Stimulated activated CD8-positive, alpha-beta memory T cell treated with anti-CD3 and anti-CD28 coated beads, Interleukin-7, amount 100 ng/mL, for 48 hours (primary cell): ENCODE results near the gene JAK3.
A peak's percentile ranks its signal among the peaks of the same experiment; 100 is the strongest.

Experiments used
- DNase-seq, 2 donors: peaks; one replicate each; pipeline ENCODE4 v3.0.0-alpha.2; 2020; ENCODE audit warnings: low read depth in 1 of 2; ENCODE audit errors: extremely low read depth in 1 of 2

The JAK3 gene

DNA sequence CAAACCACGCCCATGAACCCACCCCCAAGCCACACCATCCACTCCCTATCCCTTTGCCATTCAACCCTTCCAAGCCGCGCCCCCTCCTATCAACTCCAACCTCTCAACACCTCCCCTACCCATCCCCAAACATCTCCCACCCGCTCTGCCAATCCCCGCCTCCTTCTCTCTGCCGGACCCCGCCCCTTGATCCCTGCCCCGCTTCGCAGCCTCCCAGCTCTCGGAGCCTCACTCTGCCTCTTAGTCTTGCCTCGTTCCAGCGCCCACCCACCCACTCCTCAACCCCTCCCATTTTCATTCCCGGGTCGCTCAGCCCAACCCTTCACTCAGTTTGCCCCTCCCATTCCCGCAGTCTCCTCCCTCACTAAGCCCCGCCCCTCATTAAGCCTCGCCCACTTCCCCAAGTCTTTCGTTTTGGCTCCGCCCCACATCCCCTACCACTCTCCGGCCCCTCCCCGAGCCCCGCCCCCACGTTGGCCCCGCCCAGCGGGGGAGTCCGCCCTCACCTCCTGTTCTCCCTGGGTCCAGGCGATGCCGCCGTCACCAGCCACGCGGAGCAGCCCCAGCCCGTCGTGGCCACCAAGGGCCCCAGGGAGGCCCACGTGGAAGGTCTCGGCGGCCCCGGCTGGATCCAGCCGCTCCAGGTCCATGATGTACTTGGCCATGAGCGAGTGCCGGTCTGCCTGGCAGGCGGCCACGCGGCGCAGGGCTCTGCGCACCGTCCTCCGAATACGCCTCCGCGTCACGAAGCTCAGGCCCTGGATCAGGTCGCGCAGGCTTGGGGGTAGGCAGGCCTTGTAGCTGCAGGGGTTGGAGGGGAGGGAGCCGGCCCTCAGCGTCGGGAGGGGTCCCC is 5.7 kb downstream of the JAK3 start:
- DNase-seq, result peak; percentile 61 to 63

DNA sequence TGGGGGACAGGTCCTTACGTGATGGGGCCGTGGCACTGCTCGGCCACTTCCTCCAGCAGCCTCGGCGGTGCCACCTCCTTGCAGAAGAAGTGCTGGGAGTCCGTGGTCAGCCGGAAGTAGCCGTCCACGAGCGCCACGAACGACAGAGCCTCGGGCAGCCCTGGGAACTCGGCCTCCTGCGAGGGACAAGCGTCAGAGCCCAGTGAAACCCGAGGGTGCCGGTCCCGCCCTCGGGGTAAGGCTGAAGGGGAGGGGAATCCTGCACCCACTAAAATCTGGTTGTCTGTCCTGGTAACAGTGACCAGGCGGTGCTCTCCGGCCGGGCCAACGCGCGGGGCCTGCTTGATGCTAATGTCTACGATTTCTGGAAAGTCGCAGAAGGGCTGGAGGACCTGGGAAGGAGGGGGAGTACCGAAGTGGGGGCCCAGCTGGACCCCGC is 6.4 kb downstream of the JAK3 start:
- DNase-seq, result no peak

DNA sequence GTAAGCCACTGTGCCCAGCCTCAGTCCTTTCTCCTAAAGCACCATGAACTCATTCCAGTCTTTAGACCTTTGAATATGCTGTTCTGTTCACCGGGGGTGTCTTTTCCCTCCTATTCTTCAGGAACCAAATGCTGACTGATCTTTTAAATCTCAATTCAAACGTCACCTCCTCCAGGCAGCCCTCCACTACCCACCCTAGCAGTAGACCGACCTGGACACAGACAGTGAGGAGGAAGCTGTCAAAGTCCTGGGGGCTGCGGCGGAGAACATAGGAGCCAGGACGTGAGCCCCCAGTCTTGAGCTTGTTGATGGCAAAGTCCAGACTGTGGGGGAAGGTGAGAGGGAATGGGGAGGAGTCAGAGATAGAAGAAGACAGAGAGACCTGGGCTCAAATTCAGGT is 7.8 kb downstream of the JAK3 start:
- no peak for DNase-seq

DNA sequence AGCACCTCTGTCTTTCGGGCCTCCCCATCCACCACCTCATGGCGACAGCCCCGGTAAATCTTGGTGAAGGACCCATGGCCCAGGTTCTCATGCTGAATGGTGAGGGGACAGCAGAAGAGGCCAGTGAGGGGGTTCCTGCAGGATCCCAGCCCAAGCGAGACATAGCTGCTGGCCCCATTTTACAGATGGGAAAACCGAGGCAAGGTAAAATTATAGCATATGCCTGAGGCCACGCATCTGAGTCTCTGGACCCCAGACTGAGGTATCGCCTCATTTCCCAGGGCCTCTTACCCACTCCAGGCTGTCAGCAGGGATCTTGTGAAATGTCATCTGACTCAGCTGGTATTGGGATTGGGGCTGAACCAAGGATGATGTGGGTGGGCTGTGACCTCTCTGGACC is 9.8 kb downstream of the JAK3 start:
- no peak for DNase-seq

DNA sequence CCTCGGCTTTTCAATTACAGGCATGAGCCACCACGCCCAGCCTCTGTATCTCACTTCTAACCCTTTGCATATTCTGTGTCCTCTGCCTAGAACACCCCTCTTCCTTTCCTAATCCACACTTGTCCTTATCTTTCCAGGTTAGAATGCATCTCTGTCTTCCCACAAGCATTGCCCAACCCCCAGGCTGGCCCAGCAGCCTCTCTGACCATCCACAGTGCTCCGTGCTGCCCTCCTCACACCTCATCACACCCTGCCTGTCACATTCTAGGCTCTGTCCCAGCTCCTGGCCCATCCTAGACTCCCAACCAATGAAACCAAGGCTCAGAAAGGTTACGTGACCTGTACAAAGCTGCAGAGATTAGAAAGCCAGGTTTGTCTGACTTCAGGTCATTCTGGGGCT is 11.3 kb downstream of the JAK3 start:
- DNase-seq, result no peak

DNA sequence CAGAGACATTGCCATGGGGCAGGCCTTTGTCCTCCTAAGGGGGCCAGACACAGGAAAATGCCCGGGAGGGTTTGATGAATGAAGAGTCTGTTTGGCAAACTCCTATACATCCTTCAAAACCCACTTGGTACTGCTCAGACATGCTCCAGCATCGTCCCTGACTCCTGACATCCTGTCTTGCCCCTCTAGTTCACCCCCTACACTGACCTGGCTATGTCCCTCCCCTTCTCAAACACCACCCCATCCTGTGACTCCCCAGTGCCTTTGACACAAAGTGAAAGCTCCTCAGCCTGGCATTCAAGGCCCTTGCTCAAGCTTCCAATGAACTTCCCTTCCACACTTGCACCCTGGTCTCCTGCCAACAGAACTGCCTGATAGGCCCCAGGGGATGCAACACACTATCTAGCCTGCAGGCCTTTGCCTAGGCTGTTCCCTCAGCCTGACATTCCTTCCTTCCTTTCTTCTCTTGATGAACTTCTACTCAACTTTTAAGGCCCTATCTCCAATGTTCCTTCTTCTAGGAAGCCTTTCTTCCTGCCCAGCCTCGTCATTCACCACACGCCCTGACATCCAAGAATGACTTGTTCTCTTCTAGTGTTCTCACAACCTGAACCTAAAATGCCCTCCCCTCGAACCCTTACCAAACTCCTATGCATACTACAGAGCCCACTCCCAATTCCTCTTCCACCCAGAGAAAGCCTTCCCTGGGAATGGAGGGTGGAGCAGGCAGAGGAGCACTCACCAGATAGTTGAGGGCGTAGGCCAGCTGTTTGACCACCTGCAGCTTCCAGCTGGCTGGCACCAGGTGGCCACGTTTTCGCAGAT is 12.4 kb downstream of the JAK3 start:
- no peak for DNase-seq

DNA sequence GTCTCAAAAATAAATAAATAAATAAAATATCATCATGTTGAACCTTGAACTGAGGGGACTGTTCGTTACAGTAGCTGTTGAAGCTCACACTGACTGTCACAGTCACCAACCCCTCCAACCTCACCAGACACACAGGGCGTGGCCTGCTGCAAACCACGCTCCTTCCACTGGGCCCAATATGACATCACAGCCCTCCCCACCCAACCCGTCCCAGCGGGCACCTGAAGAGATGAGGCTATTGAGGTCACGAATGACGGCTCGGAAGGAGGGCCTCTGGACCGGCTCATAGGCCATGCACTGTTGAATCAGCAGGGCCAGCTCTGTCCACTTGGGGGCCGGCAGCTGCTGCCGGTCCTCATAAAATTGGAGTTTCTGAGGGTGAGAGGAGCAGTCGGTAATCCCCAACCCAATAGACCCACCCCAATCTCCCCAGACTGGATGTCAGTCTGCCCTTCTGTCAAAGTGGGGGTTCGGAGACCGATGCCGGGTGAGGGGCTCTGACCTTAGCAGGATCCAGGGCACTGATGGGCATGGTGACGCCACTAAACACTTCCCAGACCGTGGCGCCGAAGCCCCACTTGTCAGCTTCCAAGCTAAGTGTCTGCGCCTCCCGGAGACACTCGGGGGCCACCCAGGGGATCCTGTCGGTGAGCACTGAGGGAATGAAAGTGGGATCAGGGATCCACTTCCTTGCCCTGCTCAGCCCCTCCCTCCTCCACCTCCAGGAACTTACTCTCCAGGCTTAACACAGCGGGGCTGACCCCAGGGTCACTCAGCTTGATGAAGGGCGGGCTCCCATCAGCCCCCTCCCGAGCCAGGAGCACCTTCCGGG is 13.2 kb downstream of the JAK3 start:
- DNase-seq, result no peak

DNA sequence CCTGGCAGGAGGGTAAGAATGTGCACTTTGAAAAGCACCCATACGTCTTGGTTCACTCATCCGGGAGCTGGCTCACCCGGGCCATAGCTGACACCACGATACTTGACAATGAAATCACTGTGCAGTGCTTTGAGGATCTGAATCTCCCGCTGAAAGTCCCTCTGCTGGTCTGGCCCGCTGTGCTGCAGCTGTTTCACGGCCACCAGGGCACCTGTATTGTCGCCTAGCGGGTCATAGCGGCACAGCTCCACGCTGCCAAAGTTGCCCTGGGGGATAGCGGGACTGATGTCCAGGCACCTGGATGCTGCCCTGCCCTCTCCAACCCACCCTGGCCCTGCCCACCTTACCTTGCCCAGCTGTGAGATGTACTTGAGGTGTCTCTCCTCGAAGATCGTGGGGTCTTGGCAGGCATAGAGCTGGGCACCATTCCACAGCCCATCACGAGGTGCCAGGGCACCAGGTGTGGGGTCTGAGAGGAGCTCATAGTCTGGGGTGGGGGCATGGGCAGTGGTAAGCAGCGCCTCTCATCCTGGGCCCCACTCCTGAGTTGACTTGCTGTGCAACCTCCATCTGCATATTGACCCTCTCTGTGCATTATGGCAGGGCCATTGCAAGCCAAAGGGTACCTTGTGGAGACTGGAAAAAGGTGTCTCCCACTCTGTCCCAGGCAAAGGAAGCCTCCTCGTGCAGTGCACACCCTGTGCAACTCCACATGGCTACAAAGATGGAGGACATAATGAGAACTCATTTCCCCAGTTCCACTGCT is 15.2 kb downstream of the JAK3 start:
- DNase-seq, result no peak

DNA sequence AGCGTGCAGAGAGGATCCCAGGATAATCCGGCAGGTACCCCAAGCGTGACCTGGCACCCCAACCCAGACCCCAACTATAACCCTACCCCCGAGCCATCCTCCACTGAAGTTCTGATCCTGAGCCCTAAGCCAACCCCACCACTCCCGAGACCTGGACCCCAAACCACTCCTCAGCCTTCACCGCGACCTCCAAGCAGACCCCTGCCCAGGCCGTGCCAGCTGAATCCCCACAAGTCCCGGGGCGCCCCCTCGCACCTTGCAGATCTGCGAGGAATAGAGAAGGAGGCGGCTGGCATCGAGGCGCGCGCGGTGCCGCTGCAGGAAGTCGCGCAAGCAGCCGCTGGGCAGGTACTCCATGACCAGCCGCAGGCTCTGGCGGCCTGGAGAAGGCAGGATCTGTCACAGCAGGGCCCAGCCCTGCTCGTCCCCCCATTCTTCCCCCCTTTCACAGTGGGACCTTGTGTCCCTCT is 16.3 kb downstream of the JAK3 start:
- DNase-seq, result no peak

DNA sequence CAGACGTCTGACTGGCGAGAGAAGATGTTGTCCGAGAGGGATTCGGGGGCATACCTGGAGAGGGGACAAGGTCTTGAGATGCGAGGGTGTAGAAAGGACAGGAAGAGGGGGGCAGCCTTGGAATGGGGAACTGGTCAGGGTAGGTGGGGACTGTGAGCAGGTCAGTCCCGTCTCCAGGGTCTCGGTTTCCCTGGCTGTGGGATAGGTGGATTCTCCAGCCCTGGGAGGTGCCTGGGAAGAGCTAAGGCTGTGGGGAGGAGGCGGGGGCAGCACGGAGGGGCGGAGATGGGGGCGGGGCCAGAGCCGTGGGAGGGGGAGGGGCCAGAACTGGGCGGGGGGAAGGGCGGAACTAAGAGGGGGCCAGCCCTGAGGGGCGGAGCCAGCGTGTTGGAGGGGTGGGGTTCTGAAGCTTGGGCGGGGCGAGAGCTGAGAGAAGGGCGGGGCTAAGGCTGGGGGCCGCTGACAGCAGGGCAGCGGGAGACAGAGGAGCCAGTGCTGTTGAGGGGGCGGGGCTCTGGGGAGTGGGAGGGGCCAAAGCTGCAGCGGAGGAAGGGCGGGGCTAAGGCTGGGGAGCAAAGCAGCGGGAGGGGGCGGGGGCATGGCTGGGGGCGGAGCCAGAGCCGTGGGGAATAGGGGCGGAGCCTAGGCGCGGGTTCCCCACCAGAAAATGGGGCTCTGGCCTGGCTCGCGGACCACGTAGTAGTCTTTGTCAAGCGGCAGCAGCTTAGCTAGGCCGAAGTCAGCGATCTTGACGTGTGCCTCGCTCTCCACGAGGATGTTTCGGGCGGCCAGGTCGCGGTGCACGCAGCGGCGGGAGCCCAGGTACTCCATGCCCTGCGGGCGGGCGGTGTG is 17.0 kb downstream of the JAK3 start:
- DNase-seq, result peak in 1 of 2 donors; percentile 50

DNA sequence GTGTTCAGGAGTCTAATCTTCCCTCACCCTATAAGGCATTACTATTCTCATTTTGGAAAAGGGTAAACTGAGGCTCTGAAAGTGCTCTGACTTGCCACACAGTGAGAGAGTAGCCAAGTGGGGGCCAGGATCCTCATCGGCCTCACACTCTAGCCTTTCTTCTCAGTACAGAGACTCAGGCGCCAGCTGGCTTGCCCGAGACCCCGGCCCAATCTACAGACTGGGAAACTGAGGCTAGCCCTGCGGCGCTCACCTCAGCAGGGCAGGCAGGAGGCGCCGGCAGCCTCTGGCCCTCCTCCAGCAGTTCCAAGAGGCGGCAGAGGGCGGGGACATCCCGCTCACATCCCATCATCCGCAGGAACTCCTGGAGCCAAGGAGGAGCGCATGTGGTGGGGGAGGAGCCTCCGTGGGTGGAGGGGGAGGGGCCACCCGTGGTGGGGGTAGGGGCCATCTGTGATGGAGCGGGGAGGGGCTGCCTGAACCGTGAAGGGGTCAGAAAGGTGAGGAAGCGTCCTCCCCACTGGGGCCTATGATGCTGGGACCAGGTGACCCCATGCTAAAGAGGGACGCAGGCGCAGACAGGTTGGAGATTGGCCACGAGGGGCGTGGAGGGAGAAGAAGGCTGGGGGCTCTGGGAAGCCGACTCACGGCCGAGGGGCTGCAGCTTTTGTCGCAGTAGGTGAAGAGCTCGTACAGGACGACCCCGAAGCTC is 17.8 kb downstream of the JAK3 start:
- DNase-seq, result no peak

DNA sequence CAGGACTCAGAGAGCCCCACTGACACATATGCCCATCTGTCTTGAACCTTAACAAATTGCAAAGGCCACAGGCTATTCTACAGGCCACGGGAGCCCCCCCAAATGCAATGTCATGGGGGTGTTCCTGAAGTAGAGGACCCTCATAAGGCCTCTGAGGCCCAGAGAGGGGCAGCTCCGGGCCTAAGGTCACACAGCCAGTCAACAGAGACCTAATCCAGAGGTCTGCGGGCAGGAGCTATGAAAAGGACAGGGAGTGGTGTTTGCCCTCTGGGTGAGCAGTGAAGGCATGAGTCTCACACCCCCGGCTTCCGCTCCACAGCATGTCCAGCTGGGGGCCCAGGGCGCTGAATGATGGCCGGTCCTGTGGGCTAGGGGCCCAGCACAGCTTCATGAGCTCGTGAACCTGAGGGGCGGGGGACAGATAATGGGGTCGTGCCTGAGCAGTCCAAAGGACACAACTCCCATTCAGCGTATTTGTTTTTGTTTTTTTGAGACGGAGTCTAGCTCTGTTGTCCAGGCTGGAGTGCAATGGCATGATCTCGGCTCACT is 21.2 kb downstream of the JAK3 start:
- DNase-seq, result no peak

DNA sequence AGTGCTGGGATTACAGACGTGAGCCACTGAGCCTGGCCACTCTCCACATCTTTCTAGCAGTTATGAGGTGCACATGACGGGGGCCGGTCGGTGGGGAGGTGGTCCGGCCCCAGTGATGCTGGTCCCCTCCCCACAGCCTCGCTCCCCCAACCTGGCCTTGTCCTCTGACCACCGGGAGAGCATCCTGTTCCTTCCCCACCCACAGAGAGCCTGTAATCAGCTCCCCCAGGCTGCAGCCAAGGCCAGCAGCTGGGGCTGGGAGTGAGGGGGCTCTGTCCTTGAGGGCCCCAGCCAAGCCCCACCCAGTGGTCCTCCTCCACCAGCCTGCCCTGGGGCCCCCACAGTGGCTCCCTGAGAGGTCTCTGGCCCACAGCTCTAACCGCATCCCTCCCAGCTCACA is 23.4 kb downstream of the JAK3 start:
- DNase-seq, result no peak

DNA sequence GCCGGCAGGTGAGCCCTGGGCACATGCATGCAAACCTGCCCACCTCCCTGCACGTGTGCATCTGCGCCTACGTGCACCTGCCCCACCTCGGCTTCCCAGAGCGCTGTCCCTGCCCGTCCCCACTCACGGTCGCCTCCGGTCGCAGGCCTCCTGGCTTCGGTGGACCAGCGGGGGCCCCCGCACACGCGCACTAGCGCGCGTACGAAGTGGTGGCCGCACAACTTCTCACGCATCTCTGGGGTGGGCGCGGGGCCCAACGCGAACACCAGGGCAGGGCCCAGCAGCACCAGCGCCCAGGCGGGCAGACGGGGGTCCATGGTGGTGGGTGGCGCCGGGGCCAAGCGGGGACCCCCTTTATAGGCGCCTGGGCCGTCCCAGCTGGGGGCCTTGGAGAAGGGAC is 26.6 kb downstream of the JAK3 start, which contains the start of gene INSL3:
INSL3 (minus strand) TSS at position 330 of the 400 bp plus-strand sequence; CDS start at position 317, 13 bp downstream.
- DNase-seq, result no peak

DNA sequence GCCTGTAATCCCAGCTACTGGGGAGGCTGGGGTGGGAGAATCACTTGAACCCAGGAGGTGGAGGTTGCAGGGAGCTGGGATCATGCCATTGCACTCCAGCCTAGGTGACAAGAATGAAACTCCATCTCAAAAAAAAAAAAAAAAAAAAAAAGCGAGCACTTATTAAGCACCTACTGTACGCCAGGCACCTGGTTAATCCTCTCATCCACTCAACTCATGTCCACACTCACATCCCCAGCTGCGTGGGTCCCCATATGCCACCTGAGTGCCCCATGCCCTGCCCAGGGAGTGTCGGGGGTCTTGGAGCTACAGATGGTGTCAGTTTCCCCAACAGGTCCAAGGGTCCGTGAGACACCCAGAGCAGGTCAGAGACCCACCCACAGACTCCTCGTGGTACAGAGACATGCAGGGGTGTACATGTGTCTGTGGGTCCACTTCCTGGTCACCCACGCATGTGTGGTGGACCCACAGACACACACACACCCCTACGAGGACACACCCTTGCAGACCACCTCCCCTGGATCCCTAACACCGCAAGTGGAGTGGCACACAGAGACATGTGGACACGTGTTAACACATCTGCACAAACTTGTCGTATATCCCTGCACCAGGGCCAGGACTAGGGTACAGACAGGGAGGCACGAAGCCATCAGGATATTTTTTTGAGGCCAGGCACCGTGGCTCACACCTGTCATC is 30.0 kb downstream of the JAK3 start:
- DNase-seq, result no peak

DNA sequence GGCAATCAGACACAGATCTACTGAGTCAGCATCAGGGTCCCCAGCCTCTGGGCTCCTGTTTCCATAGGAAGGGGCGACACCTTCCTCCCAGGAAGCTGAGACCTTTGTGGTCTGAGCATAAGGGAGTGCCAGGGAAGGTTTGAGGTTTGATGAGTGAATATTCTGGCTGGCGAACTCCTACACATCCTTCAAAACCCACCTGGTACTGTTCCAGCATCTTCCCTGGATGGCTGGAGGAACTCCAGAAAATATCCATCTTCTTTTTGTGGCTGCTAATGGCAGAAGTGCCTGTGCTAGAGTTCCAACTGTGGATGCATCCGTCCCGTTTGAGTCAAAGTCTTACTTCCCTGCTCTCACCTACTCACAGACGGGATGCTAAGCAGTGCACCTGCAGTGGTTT is 35.7 kb downstream of the JAK3 start:
- no peak for DNase-seq

DNA sequence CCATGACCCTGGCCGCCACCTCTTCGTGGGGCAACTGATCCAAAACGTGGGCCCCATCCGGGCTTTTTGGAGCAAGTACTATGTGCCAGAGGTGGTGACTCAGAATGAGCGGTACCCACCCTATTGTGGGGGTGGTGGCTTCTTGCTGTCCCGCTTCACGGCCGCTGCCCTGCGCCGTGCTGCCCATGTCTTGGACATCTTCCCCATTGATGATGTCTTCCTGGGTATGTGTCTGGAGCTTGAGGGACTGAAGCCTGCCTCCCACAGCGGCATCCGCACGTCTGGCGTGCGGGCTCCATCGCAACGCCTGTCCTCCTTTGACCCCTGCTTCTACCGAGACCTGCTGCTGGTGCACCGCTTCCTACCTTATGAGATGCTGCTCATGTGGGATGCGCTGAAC is 36.1 kb downstream of the JAK3 start:
- DNase-seq, result no peak

DNA sequence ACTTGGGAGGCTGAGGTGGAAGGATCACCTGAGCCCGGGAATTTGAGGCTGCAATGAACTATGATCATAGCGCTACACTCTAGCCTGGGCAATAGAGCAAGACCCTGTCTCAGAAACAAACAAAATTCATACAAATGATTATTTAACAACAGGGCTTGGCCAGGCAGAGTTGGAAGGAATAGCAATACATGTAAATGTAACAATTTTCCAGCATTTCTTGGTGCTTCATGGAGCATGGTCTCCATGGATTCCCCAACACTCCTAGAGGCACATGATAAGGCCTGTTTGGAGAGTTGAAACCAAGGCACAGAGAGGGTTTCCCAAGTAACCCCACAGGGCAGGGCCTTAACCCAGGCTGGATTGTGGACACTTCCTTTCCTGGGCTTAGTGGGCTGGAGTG is 36.7 kb downstream of the JAK3 start:
- no peak for DNase-seq
